H9 (cell line): ENCODE data around the gene FLT3. TPM values are rescaled to one million over a fixed set of nuclear protein-coding genes. Genes with fewer than 3 reads are reported as not detected.

Experiments
- DNase-seq: peaks from one replicate; pipeline ENCODE4 v3.0.0-alpha.2; 2017
- H2AFZ ChIP-seq: one replicate; pipeline ENCODE4 v1.6.1; 2013; ENCODE audit warnings: mild to moderate bottlenecking, low read length, control low read depth, moderate library complexity
- H2AK5ac ChIP-seq: 2 replicates; pipeline ENCODE4 v1.6.1; 2013; ENCODE audit warnings: low read length, control low read depth, mixed read lengths; ENCODE audit not compliant: insufficient read length
- H2BK120ac ChIP-seq: one replicate; pipeline ENCODE4 v1.6.1; 2013; ENCODE audit warnings: low read depth, mild to moderate bottlenecking, low read length, control low read depth, inconsistent platforms; ENCODE audit not compliant: poor library complexity, severe bottlenecking
- H2BK12ac ChIP-seq: 2 replicates; pipeline ENCODE4 v1.6.1; 2013; ENCODE audit warnings: low read length, control low read depth, mixed read lengths, low read depth; ENCODE audit not compliant: insufficient read length
- H2BK15ac ChIP-seq: 2 replicates; pipeline ENCODE4 v1.6.1; 2013; ENCODE audit warnings: low read depth, low read length, control low read depth
- H2BK20ac ChIP-seq: one replicate; pipeline ENCODE4 v1.6.1; 2013; ENCODE audit warnings: low read depth, mild to moderate bottlenecking, low read length, control low read depth, inconsistent platforms; ENCODE audit not compliant: poor library complexity, severe bottlenecking
- H2BK5ac ChIP-seq: 2 replicates; pipeline ENCODE4 v1.6.1; 2013; ENCODE audit warnings: low read length, control low read depth, mixed read lengths; ENCODE audit not compliant: insufficient read length
- H3K14ac ChIP-seq: 2 replicates; pipeline ENCODE4 v1.6.1; 2013; ENCODE audit warnings: low read length, control low read depth; ENCODE audit not compliant: insufficient read depth
- H3K18ac ChIP-seq: 2 replicates; pipeline ENCODE4 v1.6.1; 2013; ENCODE audit warnings: low read depth, mild to moderate bottlenecking, mixed read lengths, low read length, control low read depth; ENCODE audit not compliant: insufficient read length
- H3K23ac ChIP-seq: 2 replicates; pipeline ENCODE4 v1.6.1; 2013; ENCODE audit warnings: low read length, control low read depth, mixed read lengths, low read depth; ENCODE audit not compliant: insufficient read length
- H3K23me2 ChIP-seq: 2 replicates; pipeline ENCODE4 v1.6.1; 2013; ENCODE audit warnings: low read depth, mild to moderate bottlenecking, mixed read lengths, low read length, control low read depth; ENCODE audit not compliant: insufficient read length, poor library complexity, severe bottlenecking
- H3K27ac ChIP-seq: 2 replicates; pipeline ENCODE4 v1.5.1; 2013; ENCODE audit warnings: low read length, control low read depth, mixed read lengths, low read depth; ENCODE audit not compliant: insufficient read length
- H3K27me3 ChIP-seq: 2 replicates; pipeline ENCODE4 v1.6.1; 2013; ENCODE audit warnings: low read length, control low read depth, inconsistent platforms; ENCODE audit not compliant: insufficient read depth
- H3K4ac ChIP-seq: 2 replicates; pipeline ENCODE4 v1.6.1; 2013; ENCODE audit warnings: low read depth, mild to moderate bottlenecking, control low read depth, inconsistent platforms, low read length, moderate library complexity
- H3K4me1 ChIP-seq: 2 replicates; pipeline ENCODE4 v1.6.1; 2013; ENCODE audit warnings: low read length, control low read depth, inconsistent platforms; ENCODE audit not compliant: insufficient read depth
- H3K4me2 ChIP-seq: 2 replicates; pipeline ENCODE4 v1.6.1; 2013; ENCODE audit warnings: low read length, control low read depth, mixed read lengths; ENCODE audit not compliant: insufficient read length, insufficient read depth
- H3K56ac ChIP-seq: 2 replicates; pipeline ENCODE4 v1.6.1; 2013; ENCODE audit warnings: low read depth, mild to moderate bottlenecking, mixed read lengths, low read length, control low read depth; ENCODE audit not compliant: insufficient read length
- H3K79me1 ChIP-seq: 2 replicates; pipeline ENCODE4 v1.6.1; 2013; ENCODE audit warnings: low read depth, mild to moderate bottlenecking, moderate library complexity, low read length, control low read depth, inconsistent platforms; ENCODE audit not compliant: insufficient read depth, poor library complexity, severe bottlenecking
- H3K79me2 ChIP-seq: 2 replicates; pipeline ENCODE4 v1.6.1; 2013; ENCODE audit warnings: low read length, control low read depth, inconsistent platforms; ENCODE audit not compliant: insufficient read depth
- H3K9ac ChIP-seq: 2 replicates; pipeline ENCODE4 v1.6.1; 2013; ENCODE audit warnings: low read length, control low read depth, mixed read lengths; ENCODE audit not compliant: insufficient read length; ENCODE audit errors: extremely low read depth
- H3K9me3 ChIP-seq: one replicate; pipeline ENCODE4 v1.6.1; 2013; ENCODE audit warnings: low read depth, low read length, inconsistent platforms; ENCODE audit not compliant: control insufficient read depth
- H3T11ph ChIP-seq: one replicate; pipeline ENCODE4 v1.6.1; 2013; ENCODE audit warnings: mild to moderate bottlenecking, low read length, control low read depth, inconsistent platforms
- H4K20me1 ChIP-seq: one replicate; pipeline ENCODE4 v1.6.1; 2013; ENCODE audit not compliant: control insufficient read depth, insufficient read length, insufficient read depth
- H4K5ac ChIP-seq: 2 replicates; pipeline ENCODE4 v1.6.1; 2013; ENCODE audit warnings: low read depth, mild to moderate bottlenecking, mixed read lengths, low read length, control low read depth; ENCODE audit not compliant: insufficient read length
- H4K8ac ChIP-seq: replicated peaks from 2 replicates; pipeline ENCODE4 v1.6.1; 2013; ENCODE audit warnings: low read length, control low read depth, mixed read lengths, low read depth; ENCODE audit not compliant: insufficient read length
- H4K91ac ChIP-seq: 2 replicates; pipeline ENCODE4 v1.6.1; 2013; ENCODE audit warnings: low read depth, mild to moderate bottlenecking, moderate library complexity, mixed read lengths, low read length, control low read depth; ENCODE audit not compliant: insufficient read length
- H3K27ac Mint-ChIP-seq, 3 experiments: 2 replicates in 2 of 3; 3 replicates in 1 of 3; pipeline ENCODE4 v1.8.0; 2020 to 2021; ENCODE audit warnings: mixed read lengths in 3 of 3, mild to moderate bottlenecking in 1 of 3, moderate library complexity in 1 of 3
- H3K27me3 Mint-ChIP-seq: 2 replicates; pipeline ENCODE4 v1.8.0; 2021; ENCODE audit warnings: low read depth, mild to moderate bottlenecking, moderate library complexity, mixed read lengths
- H3K36me3 Mint-ChIP-seq, 3 experiments: 2 replicates in 2 of 3; 3 replicates in 1 of 3; pipeline ENCODE4 v1.8.0; 2020 to 2021; ENCODE audit warnings: low read depth in 3 of 3, mixed read lengths in 3 of 3; ENCODE audit not compliant: insufficient read depth in 1 of 3
- H3K4me1 Mint-ChIP-seq, 2 experiments: 2 replicates each; pipeline ENCODE4 v1.8.0; 2020; ENCODE audit warnings: mixed read lengths in 2 of 2
- H3K4me3 Mint-ChIP-seq, 2 experiments: 2 replicates in 1 of 2; 3 replicates in 1 of 2; pipeline ENCODE4 v1.8.0; 2020 to 2021; ENCODE audit warnings: mild to moderate bottlenecking in 2 of 2, mixed read lengths in 2 of 2, moderate library complexity in 1 of 2
- H3K9me3 Mint-ChIP-seq, 2 experiments: 2 replicates in 1 of 2; 3 replicates in 1 of 2; pipeline ENCODE4 v1.8.0; 2020; ENCODE audit warnings: mild to moderate bottlenecking in 2 of 2, mixed read lengths in 2 of 2, moderate library complexity in 1 of 2
- WGBS: extraction: QIAGEN DNeasy Blood & Tissue Kit; methylation state at CpG from one replicate; pipeline ENCODE4 v1.1.7; 2013; ENCODE audit warnings: missing lambda C conversion rate, low lambda C conversion rate, mixed read lengths; ENCODE audit not compliant: insufficient read length; ENCODE audit errors: extremely low coverage; 5-methylcytosine and 5-hydroxymethylcytosine counted together
- total RNA-seq: library from RNA; stranded (reverse); gene quantifications from 2 replicates; pipeline ENCODE4 v1.2.1, GENCODE V29; 2021
- TF ChIP-seq, protein P1 (sequence below): fragments of 200-600 bp; sonication (generic); conservative IDR thresholded peaks from 3 replicates; pipeline ENCODE4 v1.8.0; 2021; ENCODE audit warnings: antibody characterized with exemption, mild to moderate bottlenecking

The FLT3 gene
- total RNA-seq, 1 experiment from 2014 or later: 0.44 TPM

DNA sequence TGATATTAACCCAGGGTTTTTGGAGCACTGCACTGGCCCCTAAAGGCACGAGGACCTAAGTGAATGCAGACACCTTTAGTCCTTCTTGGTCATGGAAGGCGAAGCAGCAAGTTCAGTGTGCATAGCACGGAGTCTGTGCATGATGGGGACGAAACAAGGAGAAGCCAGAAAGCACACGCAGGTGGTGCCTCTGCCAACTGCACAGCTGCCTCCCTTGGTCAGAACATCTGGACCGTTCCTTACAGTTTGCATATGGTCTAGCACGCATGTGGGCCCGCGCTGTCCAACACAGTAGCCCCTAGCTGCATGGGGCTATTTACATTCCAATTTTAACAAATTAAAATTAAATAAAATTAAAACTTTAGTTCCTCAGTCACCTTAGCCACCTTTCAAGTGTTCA, 44.0 kb downstream of the FLT3 start:
- WGBS: no CpG with 5 or more reads among the region's 9 CpGs
- H3K27me3 Mint-ChIP-seq: peaks cover 6% of the 10 kb centered on the region

More for the DNA sequence above, 44.0 kb downstream of the FLT3 start:
- H2BK5ac ChIP-seq: no peak overlapping the region
- Mint-ChIP-seq H3K27ac (no peak overlapping the region), H3K4me3 (no peak overlapping the region), H3K9me3 (no peaks in the 10 kb centered on the region), H3K4me1 (peaks cover 18 to 34% of the 10 kb centered on the region in 2 experiments), H3K36me3 (no peaks in the 10 kb centered on the region)
- H3K18ac ChIP-seq: no peak overlapping the region
- H3K79me1 ChIP-seq: no peaks in the 10 kb centered on the region
- no peak overlapping the region for H2BK20ac ChIP-seq
- no peak overlapping the region for H3K27ac ChIP-seq
- H3K4ac ChIP-seq: no peak overlapping the region
- H3K23ac ChIP-seq: no peak overlapping the region
- TF ChIP-seq, protein P1, sequence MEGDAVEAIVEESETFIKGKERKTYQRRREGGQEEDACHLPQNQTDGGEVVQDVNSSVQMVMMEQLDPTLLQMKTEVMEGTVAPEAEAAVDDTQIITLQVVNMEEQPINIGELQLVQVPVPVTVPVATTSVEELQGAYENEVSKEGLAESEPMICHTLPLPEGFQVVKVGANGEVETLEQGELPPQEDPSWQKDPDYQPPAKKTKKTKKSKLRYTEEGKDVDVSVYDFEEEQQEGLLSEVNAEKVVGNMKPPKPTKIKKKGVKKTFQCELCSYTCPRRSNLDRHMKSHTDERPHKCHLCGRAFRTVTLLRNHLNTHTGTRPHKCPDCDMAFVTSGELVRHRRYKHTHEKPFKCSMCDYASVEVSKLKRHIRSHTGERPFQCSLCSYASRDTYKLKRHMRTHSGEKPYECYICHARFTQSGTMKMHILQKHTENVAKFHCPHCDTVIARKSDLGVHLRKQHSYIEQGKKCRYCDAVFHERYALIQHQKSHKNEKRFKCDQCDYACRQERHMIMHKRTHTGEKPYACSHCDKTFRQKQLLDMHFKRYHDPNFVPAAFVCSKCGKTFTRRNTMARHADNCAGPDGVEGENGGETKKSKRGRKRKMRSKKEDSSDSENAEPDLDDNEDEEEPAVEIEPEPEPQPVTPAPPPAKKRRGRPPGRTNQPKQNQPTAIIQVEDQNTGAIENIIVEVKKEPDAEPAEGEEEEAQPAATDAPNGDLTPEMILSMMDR: no peak
- DNase-seq: no peak
- no peaks in the 10 kb centered on the region for H3K4me1 ChIP-seq
- no peak overlapping the region for H2AFZ ChIP-seq
- H3T11ph ChIP-seq: no peak overlapping the region
- no peak overlapping the region for H3K4me2 ChIP-seq
- no peak overlapping the region for H2BK15ac ChIP-seq
- H4K8ac ChIP-seq: no peak overlapping the region
- no peaks in the 10 kb centered on the region for H4K20me1 ChIP-seq
- H4K5ac ChIP-seq: no peak overlapping the region
- H3K14ac ChIP-seq: no peak overlapping the region
- H3K79me2 ChIP-seq: no peaks in the 10 kb centered on the region
- H3K56ac ChIP-seq: no peak overlapping the region
- no peak overlapping the region for H2BK12ac ChIP-seq
- H3K9ac ChIP-seq: no peak overlapping the region
- H3K27me3 ChIP-seq: no peaks in the 10 kb centered on the region
- H2BK120ac ChIP-seq: no peak overlapping the region
- no peaks in the 10 kb centered on the region for H3K23me2 ChIP-seq
- H3K9me3 ChIP-seq: no peaks in the 10 kb centered on the region
- no peak overlapping the region for H2AK5ac ChIP-seq
- no peak overlapping the region for H4K91ac ChIP-seq
